Bronchial epithelial cell (primary cell): ENCODE data around the gene RDH13. TPM values are rescaled to one million over a fixed set of nuclear protein-coding genes. Genes with fewer than 3 reads are reported as not detected.

Experiments
- DNase-seq: peaks from one replicate; pipeline ENCODE4 v3.0.0-alpha.2; 2010; ENCODE audit warnings: low read depth
- FAIRE-seq: peaks from 2 replicates; lab custom pipeline; 2011; peaks lifted over from hg19 to GRCh38; lab: Jason Lieb, UNC
- H3K27me3 ChIP-seq: 2 replicates; pipeline ENCODE4 v1.5.1; 2011; ENCODE audit warnings: low read length; ENCODE audit not compliant: control insufficient read depth, insufficient read depth
- H3K36me3 ChIP-seq: 2 replicates; pipeline ENCODE4 v1.5.1; 2011; ENCODE audit warnings: low read length; ENCODE audit not compliant: control insufficient read depth, insufficient read depth
- H3K4me3 ChIP-seq: 2 replicates; pipeline ENCODE4 v1.5.1; 2011; ENCODE audit warnings: mild to moderate bottlenecking, low read depth, low read length, control low read depth
- total RNA-seq: library from RNA; depleted of rRNA; stranded (reverse); fragments of >200 nt; gene quantifications from 2 replicates; pipeline ENCODE4 v1.2.1, GENCODE V29; 2014
- TF ChIP-seq, protein P1 (sequence below): IDR thresholded peaks from 2 replicates; pipeline ENCODE4 v1.5.1; 2011; ENCODE audit warnings: mild to moderate bottlenecking, moderate library complexity, low read length, control low read depth, inconsistent platforms; ENCODE audit not compliant: insufficient read depth, severe bottlenecking

RDH13 gene
- total RNA-seq, 1 donor from 2014 or later = 23.7 TPM

DNA sequence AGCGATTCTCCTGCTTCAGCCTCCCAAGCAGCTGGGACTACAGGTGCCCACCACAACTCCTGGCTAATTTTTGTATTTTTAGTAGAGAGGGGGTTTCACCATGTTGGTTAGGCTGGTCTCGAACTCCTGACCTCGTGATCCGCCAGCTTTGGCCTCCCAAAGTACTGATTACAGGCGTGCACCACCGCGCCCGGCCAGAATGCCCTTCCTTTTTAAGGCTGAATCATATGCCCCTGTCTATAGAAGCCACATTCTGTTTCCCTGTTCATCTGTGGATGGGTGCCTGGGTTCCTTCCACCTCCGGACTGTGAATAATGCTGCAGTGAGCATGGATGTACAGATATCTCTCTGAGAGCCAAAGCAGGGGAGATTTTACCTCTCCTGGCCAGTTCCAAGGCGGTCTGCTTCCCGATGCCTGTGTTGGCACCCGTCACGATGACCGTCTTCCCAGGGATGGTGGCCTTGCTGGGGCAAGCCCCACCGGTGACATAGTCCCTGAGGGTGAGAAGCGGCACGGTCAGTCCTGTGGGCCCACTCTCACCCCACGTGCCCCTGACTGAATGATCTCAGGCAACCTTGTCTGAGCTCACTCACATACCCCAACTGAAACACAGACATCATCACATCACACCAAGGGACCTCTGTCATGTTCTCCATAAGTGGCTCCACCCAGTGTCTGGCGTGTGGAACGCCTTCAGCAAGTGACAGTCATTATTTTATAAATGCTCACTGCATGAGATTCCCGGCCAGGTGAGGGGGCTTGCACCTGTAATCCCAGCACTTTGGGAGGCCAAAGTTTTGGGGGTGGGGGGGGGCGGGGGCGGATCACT, 4.0 kb downstream of the RDH13 start:
- Histone ChIP-seq H3K27me3 (no peaks in the 10 kb centered on the region), H3K4me3 (no peak overlapping the region), H3K36me3 (peaks cover 12% of the 10 kb centered on the region)
- DNase-seq = no peak
- TF ChIP-seq, protein P1, sequence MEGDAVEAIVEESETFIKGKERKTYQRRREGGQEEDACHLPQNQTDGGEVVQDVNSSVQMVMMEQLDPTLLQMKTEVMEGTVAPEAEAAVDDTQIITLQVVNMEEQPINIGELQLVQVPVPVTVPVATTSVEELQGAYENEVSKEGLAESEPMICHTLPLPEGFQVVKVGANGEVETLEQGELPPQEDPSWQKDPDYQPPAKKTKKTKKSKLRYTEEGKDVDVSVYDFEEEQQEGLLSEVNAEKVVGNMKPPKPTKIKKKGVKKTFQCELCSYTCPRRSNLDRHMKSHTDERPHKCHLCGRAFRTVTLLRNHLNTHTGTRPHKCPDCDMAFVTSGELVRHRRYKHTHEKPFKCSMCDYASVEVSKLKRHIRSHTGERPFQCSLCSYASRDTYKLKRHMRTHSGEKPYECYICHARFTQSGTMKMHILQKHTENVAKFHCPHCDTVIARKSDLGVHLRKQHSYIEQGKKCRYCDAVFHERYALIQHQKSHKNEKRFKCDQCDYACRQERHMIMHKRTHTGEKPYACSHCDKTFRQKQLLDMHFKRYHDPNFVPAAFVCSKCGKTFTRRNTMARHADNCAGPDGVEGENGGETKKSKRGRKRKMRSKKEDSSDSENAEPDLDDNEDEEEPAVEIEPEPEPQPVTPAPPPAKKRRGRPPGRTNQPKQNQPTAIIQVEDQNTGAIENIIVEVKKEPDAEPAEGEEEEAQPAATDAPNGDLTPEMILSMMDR = no peak
- no peak for FAIRE-seq

DNA sequence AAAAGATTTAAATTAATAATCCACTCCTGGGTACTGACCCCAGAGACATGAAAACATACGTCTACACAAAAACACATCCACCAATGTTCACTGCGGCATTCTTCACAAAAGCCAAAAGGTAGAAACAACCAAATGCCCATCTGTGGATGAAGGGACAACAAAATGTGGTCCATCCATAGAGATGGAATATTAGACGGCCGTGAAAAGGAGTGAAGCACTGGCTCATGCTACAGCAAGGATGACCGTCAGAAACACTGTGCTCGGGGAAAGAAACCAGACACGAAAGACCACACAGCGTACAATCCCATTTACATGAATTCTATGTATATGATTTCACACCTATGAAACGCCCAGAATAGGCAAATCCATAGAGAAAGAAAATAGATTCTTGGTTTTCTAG, 6.1 kb downstream of the RDH13 start:
- TF ChIP-seq, protein P1 = no peak
- Histone ChIP-seq H3K36me3 (peaks cover 17% of the 10 kb centered on the region), H3K4me3 (no peak overlapping the region), H3K27me3 (no peaks in the 10 kb centered on the region)
- FAIRE-seq = no peak
- no peak for DNase-seq

DNA sequence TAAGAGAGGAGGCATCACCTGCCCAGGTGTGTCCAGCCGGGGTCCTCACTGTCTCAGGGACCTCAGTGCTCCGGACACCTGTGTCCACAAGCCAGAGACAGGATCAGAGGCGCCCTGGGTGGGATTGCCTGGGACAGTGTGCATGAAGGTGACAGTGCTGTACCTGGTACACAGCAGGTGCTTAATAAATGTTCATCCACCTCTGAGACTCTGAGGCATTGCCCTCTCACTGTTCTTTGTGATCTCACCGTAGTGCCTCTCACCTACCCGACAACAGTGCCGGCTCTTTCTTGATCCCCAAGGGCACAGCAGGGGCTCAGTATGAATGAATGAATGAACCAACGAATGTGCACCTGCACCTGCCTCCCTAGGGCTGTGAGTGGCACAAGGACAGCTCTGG, 9.2 kb downstream of the RDH13 start:
- no peak for FAIRE-seq
- Histone ChIP-seq H3K27me3 (no peaks in the 10 kb centered on the region), H3K36me3 (peaks cover 22% of the 10 kb centered on the region), H3K4me3 (no peak overlapping the region)
- no peak for DNase-seq
- TF ChIP-seq, protein P1 = no peak

DNA sequence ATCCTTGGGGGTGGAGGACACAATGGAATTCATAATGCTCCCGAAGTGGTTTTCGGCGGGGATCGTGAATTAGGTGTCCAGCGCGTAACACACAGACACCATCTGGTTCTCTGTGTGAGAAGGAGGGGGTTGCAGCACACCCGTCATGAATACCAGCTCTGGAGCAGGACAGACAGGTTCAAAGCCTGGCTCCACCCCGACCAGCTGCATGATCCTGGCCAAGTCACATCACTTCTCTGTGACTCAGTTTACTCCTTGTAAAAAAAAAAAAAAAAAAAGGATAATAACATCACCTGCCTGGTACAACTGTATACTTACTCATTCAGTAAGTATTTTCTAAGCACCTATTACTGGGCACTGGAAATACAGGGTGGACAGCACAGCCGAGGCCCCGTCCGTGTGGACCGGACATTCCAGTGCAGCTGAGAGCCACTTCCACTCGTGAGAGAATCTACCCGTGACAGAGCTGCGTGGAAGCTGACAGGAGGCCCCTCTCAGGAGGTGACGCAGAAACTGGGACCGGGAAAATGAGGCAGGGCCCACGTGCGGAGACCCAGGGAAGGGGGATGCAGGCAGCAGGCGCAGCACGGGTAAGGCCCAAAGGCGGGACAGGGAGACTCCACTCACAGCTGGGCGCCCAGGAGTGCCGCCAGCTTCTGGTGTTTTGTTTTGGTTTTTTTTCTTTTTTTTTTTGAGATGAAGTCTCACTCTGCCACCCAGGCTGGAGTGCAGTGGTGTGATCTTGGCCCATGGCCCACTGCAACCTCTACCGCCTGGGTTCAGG, 12.0 kb downstream of the RDH13 start:
- Histone ChIP-seq H3K36me3 (peaks cover 32% of the 10 kb centered on the region), H3K4me3 (no peak overlapping the region), H3K27me3 (no peaks in the 10 kb centered on the region)
- DNase-seq = no peak
- TF ChIP-seq, protein P1 = no peak
- FAIRE-seq = no peak

DNA sequence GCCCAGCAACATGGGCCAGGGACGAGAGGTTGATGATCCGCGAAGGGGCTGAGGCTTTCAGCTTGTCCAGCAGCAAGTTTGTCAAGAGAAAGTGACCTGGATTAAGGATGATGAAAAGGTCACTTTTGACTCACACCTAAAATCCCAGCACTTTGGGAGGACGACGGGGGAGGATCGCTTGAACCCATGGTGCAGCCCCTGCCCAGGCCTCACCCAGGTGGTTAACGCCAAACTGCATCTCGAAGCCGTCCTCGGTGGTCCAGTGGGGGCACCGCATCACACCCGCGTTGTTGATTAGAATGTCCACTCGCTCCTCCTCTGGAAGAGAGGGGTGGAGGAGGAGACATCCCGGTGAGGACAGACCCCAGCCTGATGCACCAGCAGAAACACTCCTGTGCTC, 14.5 kb downstream of the RDH13 start:
- no peak overlapping the region for H3K4me3 ChIP-seq
- no peaks in the 10 kb centered on the region for H3K27me3 ChIP-seq
- H3K36me3 ChIP-seq = peaks cover 35% of the 10 kb centered on the region
- TF ChIP-seq, protein P1 = no peak
- FAIRE-seq (no peak), DNase-seq (no peak)
